Heart left ventricle (tissue), 16 donors: ENCODE measurements around the gene PFKFB3. TPM values are rescaled to one million over a fixed set of nuclear protein-coding genes. Genes with fewer than 3 reads are reported as not detected.

Source experiments
- ATAC-seq, 4 donors: fragments of 200-7000 bp; cut with Tn5 transposase; one replicate each; pipeline ENCODE4 v1.9.1; 2020 to 2022; ENCODE audit warnings: moderate library complexity in 4 of 4, mild to moderate bottlenecking in 3 of 4, moderate number of reproducible peaks in 1 of 4
- DNase-seq, 5 donors: peaks; one replicate each; pipeline ENCODE4 v3.0.0-alpha.2; 2020
- H3K27ac ChIP-seq, 12 donors: fragments of 200-600 bp; sonication (generic) in 4 of 12; one replicate each; pipeline versions ENCODE4 v1.5.0 to v1.8.0; 2016 to 2022; ENCODE audit warnings: mild to moderate bottlenecking in 2 of 12
- H3K27me3 ChIP-seq, 9 donors: fragments of 200-600 bp; sonication (generic) in 2 of 9; one replicate each; pipeline versions ENCODE4 v1.5.1 to v1.8.0; 2016 to 2022; ENCODE audit warnings: mild to moderate bottlenecking in 3 of 9
- H3K36me3 ChIP-seq, 9 donors: fragments of 200-600 bp; sonication (generic) in 2 of 9; one replicate each; pipeline versions ENCODE4 v1.5.0 to v1.8.0; 2018 to 2022; ENCODE audit warnings: mild to moderate bottlenecking in 2 of 9
- H3K4me1 ChIP-seq, 12 donors: fragments of 200-600 bp; sonication (generic) in 4 of 12; one replicate each; pipeline versions ENCODE4 v1.5.0 to v1.8.0; 2016 to 2022; ENCODE audit warnings: mild to moderate bottlenecking in 3 of 12
- H3K4me3 ChIP-seq, 12 donors: fragments of 200-600 bp; sonication (generic) in 4 of 12; one replicate each; pipeline versions ENCODE4 v1.5.0 to v1.8.0; 2017 to 2022; ENCODE audit warnings: mild to moderate bottlenecking in 9 of 12, moderate library complexity in 4 of 12
- H3K9me3 ChIP-seq, 12 donors: fragments of 200-600 bp; sonication (generic) in 4 of 12; one replicate each; pipeline versions ENCODE4 v1.5.0 to v1.8.0; 2016 to 2022; ENCODE audit warnings: mild to moderate bottlenecking in 1 of 12
- CTCF ChIP-seq, 12 donors: fragments of 200-600 bp; sonication (generic) in 4 of 12; IDR thresholded peaks; one replicate each; pipeline versions ENCODE4 v1.5.0 to v1.8.0; 2018 to 2022; ENCODE audit warnings: antibody characterized with exemption in 12 of 12, mild to moderate bottlenecking in 5 of 12
- POLR2A ChIP-seq, 2 donors: fragments of 450-650 bp; IDR thresholded peaks; one replicate each; pipeline ENCODE4 v1.6.1; 2017; ENCODE audit warnings: antibody characterized with exemption in 2 of 2, mild to moderate bottlenecking in 2 of 2, moderate library complexity in 2 of 2
- WGBS, 4 donors: extraction: QIAGEN DNeasy Blood & Tissue Kit in 2 of 4; methylation state at CpG; one replicate each; pipeline versions ENCODE4 v1.1.5 to v1.1.7; 2013 to 2018; 5-methylcytosine and 5-hydroxymethylcytosine counted together
- intact Hi-C, 10 donors: fragments of 100-400 bp; cut with DNase I; formaldehyde crosslinking; loops; one replicate each; pipeline versions ENCODE4 v1.11.1 to v1.14.2; 2022
- polyA plus RNA-seq, 2 donors: library from polyadenylated mRNA; stranded (reverse); fragments of 200-250 nt; gene quantifications; one replicate each; pipeline ENCODE4 v1.2.3, GENCODE V29; 2013
- total RNA-seq, 9 donors: library from RNA; depleted of rRNA in 2 of 9; stranded (reverse); fragments of >200 nt in 2 of 9; fragmentation: NEBNext Ultra II Directional in 3 of 9; extraction: Animal tissue kit (Norgen Biotek cat#: 25700) in 3 of 9; gene quantifications; one replicate each; pipeline versions ENCODE4 v1.1.0 to v1.2.4, GENCODE V29; 2016 to 2023
- donor health status: ischemic (EF 13 %, LVEDD 7.1; RV severe dilation, severe dysfunction).
- donor health status: healthy with polysubstance abuse.
- donor health status: DM: no; HTN: yes; CAD: no.
- donor health status: DM: no; HTN: no; CAD: no.
- donor health status: ischemic (EF 25% LVEDD 6.9; RV normal size, moderate dysfunction).
- donor health status: ischemic (EF 25% LVEDD 5.7; RV mildly dilated, moderate dysfunction).
- donor health status: healthy.
- donor health status: DM: yes; HTN: yes; CAD: no.
- donor health status: ischemic (EF 35%, LVEDD 5.7; RV mildly dilated, moderate dysfunction).
- donor health status: nonischemic (EF 11% LVEDD 7.7; RV severe dilation, severe dysfunction).
- donor health status: DM: yes; HTN: yes; CAD: no.
- donor health status: PGD.
- donor health status: ischemic (EF 29% LVEDD 5.4; RV normal size, mild dysfunction).
- donor health status: nonischemic (EF 23%, LVEDD 6.1; RV moderate dilation, normal function).

The PFKFB3 gene
- total and polyA plus RNA-seq, 11 donors: 6.2 to 53.1 (median 13.4) TPM

GRCh38 chr10:6199131-6199733, 3.5 kb upstream of the PFKFB3 start:
- no peaks in the 10 kb centered on the region for H3K36me3 ChIP-seq
- H3K27me3 ChIP-seq: no peaks in the 10 kb centered on the region
- H3K4me1 ChIP-seq: peaks cover 0 to 76% (median 23%) of the 10 kb centered on the region in 12 donors
- no peak overlapping the region for H3K27ac ChIP-seq
- intact Hi-C loops: no loop called here
- WGBS, 4 donors: 67 to 78% (median 71%) methylated on average over 6 of the region's 6 CpGs
- no peak overlapping the region for H3K4me3 ChIP-seq
- DNase-seq: peak in 1 of 5 donors; percentile 3
- TF ChIP-seq CTCF (IDR thresholded peaks at IDR 0.05) (no peak), POLR2A (IDR thresholded peaks at IDR 0.05) (no peak)
- H3K9me3 ChIP-seq: no peaks in the 10 kb centered on the region
- no peak for ATAC-seq

GRCh38 chr10:6200440-6200733, 2.3 kb upstream of the PFKFB3 start:
- no peak for ATAC-seq
- Histone ChIP-seq H3K4me1 (peaks cover 0 to 76% (median 30%) of the 10 kb centered on the region in 12 donors), H3K36me3 (no peaks in the 10 kb centered on the region), H3K4me3 (peak overlapping the region in 9 of 12 donors; percentile 67 to 89 (median 79)), H3K9me3 (no peaks in the 10 kb centered on the region), H3K27me3 (no peaks in the 10 kb centered on the region), H3K27ac (peak overlapping the region in 6 of 12 donors; percentile 83 to 99 (median 94))
- intact Hi-C loops: loop anchor here in 8 of 10 donors (2.0 to 10.0 kb wide), 6 partner anchors 33 to 202 kb away; no protein-coding TSS in a partner anchor
- 14 to 29% (median 21%) methylated on average over 3 to 6 of the region's 6 CpGs for WGBS, 4 donors
- DNase-seq: no peak
- TF ChIP-seq CTCF (IDR thresholded peaks at IDR 0.05) (no peak), POLR2A (IDR thresholded peaks at IDR 0.05) (no peak)

GRCh38 chr10:6200734-6201515, 1.8 kb upstream of the PFKFB3 start:
- Histone ChIP-seq H3K27me3 (no peaks in the 10 kb centered on the region), H3K36me3 (no peaks in the 10 kb centered on the region), H3K4me3 (peak overlapping the region; percentile 21 to 89 (median 78)), H3K4me1 (peaks cover 0 to 74% (median 30%) of the 10 kb centered on the region in 12 donors), H3K27ac (peak overlapping the region; percentile 27 to 99 (median 90)), H3K9me3 (no peaks in the 10 kb centered on the region)
- intact Hi-C loops: loop anchor here in 8 of 10 donors (2.0 to 10.0 kb wide), 6 partner anchors 34 to 202 kb away; no protein-coding TSS in a partner anchor
- no peak for TF ChIP-seq CTCF (IDR thresholded peaks at IDR 0.05)
- TF ChIP-seq POLR2A (IDR thresholded peaks at IDR 0.05): no peak
- WGBS, 4 donors: 0 to 1% (median 1%) methylated on average over 23 to 59 of the region's 59 CpGs
- no peak for ATAC-seq
- DNase-seq: peak in 4 of 5 donors; percentile 37 to 59 (median 46)

GRCh38 chr10:6201516-6201975, 1.2 kb upstream of the PFKFB3 start:
- no peaks in the 10 kb centered on the region for H3K27me3 ChIP-seq
- DNase-seq (peak; percentile 62 to 87 (median 75)), ATAC-seq (peak; percentile 57 to 60 (median 60))
- TF ChIP-seq CTCF (IDR thresholded peaks at IDR 0.05) (peak in 3 of 12 donors; percentile 8 to 12 (median 9)), POLR2A (IDR thresholded peaks at IDR 0.05) (peak in 1 of 2 donors; percentile 23)
- H3K4me3 ChIP-seq: peak overlapping the region; percentile 21 to 89 (median 78)
- H3K27ac ChIP-seq: peak overlapping the region in 11 of 12 donors; percentile 59 to 99 (median 92)
- peaks cover 0 to 68% (median 30%) of the 10 kb centered on the region in 12 donors for H3K4me1 ChIP-seq
- no peaks in the 10 kb centered on the region for H3K9me3 ChIP-seq
- intact Hi-C loops: loop anchor here in 8 of 10 donors (2.0 to 10.0 kb wide), 6 partner anchors 34 to 201 kb away; no protein-coding TSS in a partner anchor
- no peaks in the 10 kb centered on the region for H3K36me3 ChIP-seq
- 0 to 1% (median 0%) methylated on average over 12 to 50 of the region's 50 CpGs for WGBS, 4 donors
